Smooth muscle cell (in vitro differentiated cells): Measurements from ENCODE around the gene MSMO1. TPM values are rescaled to one million over a fixed set of nuclear protein-coding genes. Genes with fewer than 3 reads are reported as not detected.

ENCODE experiments used
- DNase-seq: peaks from one replicate; lab custom pipeline; 2025; ENCODE audit not compliant: unreplicated experiment; lab: John Stamatoyannopoulos, UW
- H2AFZ ChIP-seq: fragments of 200-600 bp; sonication (generic); 2 replicates; pipeline ENCODE4 v1.6.0; 2016; ENCODE audit warnings: antibody characterized with exemption, low read depth, mild to moderate bottlenecking
- H3F3A ChIP-seq: fragments of 200-600 bp; sonication (generic); 2 replicates; pipeline ENCODE4 v1.6.0; 2017; ENCODE audit warnings: antibody characterized with exemption, low read depth
- H3K27ac ChIP-seq: fragments of 200-600 bp; sonication (generic); 2 replicates; pipeline ENCODE4 v1.5.1; 2016; ENCODE audit warnings: low read depth, mild to moderate bottlenecking
- H3K27me3 ChIP-seq: fragments of 200-600 bp; sonication (generic); 2 replicates; pipeline ENCODE4 v1.6.1; 2016; ENCODE audit warnings: low read depth, mild to moderate bottlenecking
- H3K36me3 ChIP-seq: fragments of 200-600 bp; sonication (generic); 2 replicates; pipeline ENCODE4 v1.5.1; 2016; ENCODE audit warnings: low read depth
- H3K4me1 ChIP-seq: fragments of 200-600 bp; sonication (generic); 2 replicates; pipeline ENCODE4 v1.5.1; 2016; ENCODE audit warnings: low read depth
- H3K4me2 ChIP-seq: fragments of 200-600 bp; sonication (generic); 2 replicates; pipeline ENCODE4 v1.6.0; 2016; ENCODE audit warnings: mild to moderate bottlenecking
- H3K4me3 ChIP-seq: fragments of 200-600 bp; sonication (generic); 2 replicates; pipeline ENCODE4 v1.5.1; 2016; ENCODE audit warnings: mild to moderate bottlenecking
- H3K79me2 ChIP-seq: fragments of 200-600 bp; sonication (generic); 2 replicates; pipeline ENCODE4 v1.6.0; 2016; ENCODE audit warnings: low read depth, mild to moderate bottlenecking
- H3K9ac ChIP-seq: fragments of 200-600 bp; sonication (generic); 2 replicates; pipeline ENCODE4 v1.6.0; 2016; ENCODE audit warnings: low read depth
- H3K9me3 ChIP-seq: fragments of 200-600 bp; sonication (generic); replicated peaks from 2 replicates; pipeline ENCODE4 v1.5.1; 2016; ENCODE audit warnings: low read depth
- H4K20me1 ChIP-seq: fragments of 200-600 bp; sonication (generic); 2 replicates; pipeline ENCODE4 v1.6.0; 2016; ENCODE audit warnings: low read depth
- WGBS: methylation state at CpG from one replicate; pipeline ENCODE4 v1.1.7; 2016; ENCODE audit warnings: low lambda C conversion rate; 5-methylcytosine and 5-hydroxymethylcytosine counted together
- polyA plus RNA-seq: library from polyadenylated mRNA; unstranded; fragments of >200 nt; fragmentation: Nextera tagmentation; extraction: Ambion mirVana; gene quantifications from 2 replicates; pipeline ENCODE4 v1.2.1, GENCODE V29; 2016
- total RNA-seq: library from RNA; depleted of rRNA; stranded (reverse); fragments of >200 nt; gene quantifications from 2 replicates; pipeline ENCODE4 v1.2.3, GENCODE V29; 2014
- TF ChIP-seq, protein P1 (sequence below): fragments of 200-600 bp; sonication (generic); IDR thresholded peaks from 2 replicates; pipeline ENCODE4 v1.5.1; 2017; ENCODE audit warnings: borderline replicate concordance, mild to moderate bottlenecking, antibody characterized with exemption; ENCODE audit not compliant: insufficient read depth, poor library complexity, severe bottlenecking

MSMO1 gene
- total and polyA plus RNA-seq, 2 experiments from 2014 or later = 214 to 218 TPM

GRCh38 chr4:165345666-165346417, 18.4 kb downstream of the MSMO1 start:
- Histone ChIP-seq H4K20me1 (peaks cover 18% of the 10 kb centered on the region), H3K79me2 (no peaks in the 10 kb centered on the region), H3K36me3 (peaks cover 4% of the 10 kb centered on the region), H3K9ac (no peak overlapping the region), H3K27me3 (no peaks in the 10 kb centered on the region), H3K4me1 (no peaks in the 10 kb centered on the region), H3K4me2 (no peak overlapping the region), H3K4me3 (no peak overlapping the region), H3F3A (peaks cover 4% of the 10 kb centered on the region), H3K27ac (no peak overlapping the region), H3K9me3 (no peaks in the 10 kb centered on the region), H2AFZ (no peak overlapping the region)
- 83% methylated on average over 10 of the region's 10 CpGs for WGBS
- no peak for DNase-seq
- TF ChIP-seq, protein P1, sequence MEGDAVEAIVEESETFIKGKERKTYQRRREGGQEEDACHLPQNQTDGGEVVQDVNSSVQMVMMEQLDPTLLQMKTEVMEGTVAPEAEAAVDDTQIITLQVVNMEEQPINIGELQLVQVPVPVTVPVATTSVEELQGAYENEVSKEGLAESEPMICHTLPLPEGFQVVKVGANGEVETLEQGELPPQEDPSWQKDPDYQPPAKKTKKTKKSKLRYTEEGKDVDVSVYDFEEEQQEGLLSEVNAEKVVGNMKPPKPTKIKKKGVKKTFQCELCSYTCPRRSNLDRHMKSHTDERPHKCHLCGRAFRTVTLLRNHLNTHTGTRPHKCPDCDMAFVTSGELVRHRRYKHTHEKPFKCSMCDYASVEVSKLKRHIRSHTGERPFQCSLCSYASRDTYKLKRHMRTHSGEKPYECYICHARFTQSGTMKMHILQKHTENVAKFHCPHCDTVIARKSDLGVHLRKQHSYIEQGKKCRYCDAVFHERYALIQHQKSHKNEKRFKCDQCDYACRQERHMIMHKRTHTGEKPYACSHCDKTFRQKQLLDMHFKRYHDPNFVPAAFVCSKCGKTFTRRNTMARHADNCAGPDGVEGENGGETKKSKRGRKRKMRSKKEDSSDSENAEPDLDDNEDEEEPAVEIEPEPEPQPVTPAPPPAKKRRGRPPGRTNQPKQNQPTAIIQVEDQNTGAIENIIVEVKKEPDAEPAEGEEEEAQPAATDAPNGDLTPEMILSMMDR = no peak

- Histone ChIP-seq H3K9ac (no peak overlapping the region), H3K36me3 (no peaks in the 10 kb centered on the region), H3K9me3 (no peaks in the 10 kb centered on the region), H3F3A (no peaks in the 10 kb centered on the region), H2AFZ (no peak overlapping the region), H3K4me3 (no peak overlapping the region), H3K79me2 (no peaks in the 10 kb centered on the region), H3K27ac (no peak overlapping the region), H3K27me3 (no peaks in the 10 kb centered on the region), H3K4me2 (no peak overlapping the region), H3K4me1 (no peaks in the 10 kb centered on the region), H4K20me1 (no peaks in the 10 kb centered on the region)
- no peak for DNase-seq
- TF ChIP-seq, protein P1 = no peak
- 71% methylated on average over 3 of the region's 3 CpGs for WGBS
Measured at GRCh38 chr4:165347647-165348569, 20.4 kb downstream of the MSMO1 start.

- DNase-seq = no peak
- Histone ChIP-seq H3K4me1 (peaks cover under 1% of the 10 kb centered on the region), H3K4me3 (no peak overlapping the region), H3K36me3 (no peaks in the 10 kb centered on the region), H2AFZ (no peak overlapping the region), H3F3A (no peaks in the 10 kb centered on the region), H3K79me2 (no peaks in the 10 kb centered on the region), H3K9ac (no peak overlapping the region), H3K27me3 (no peaks in the 10 kb centered on the region), H3K4me2 (no peak overlapping the region), H3K27ac (no peak overlapping the region), H4K20me1 (no peaks in the 10 kb centered on the region), H3K9me3 (no peaks in the 10 kb centered on the region)
- TF ChIP-seq, protein P1 = no peak
- whole genome bisulfite sequencing = 72% methylated on average over 5 of the region's 5 CpGs
Measured at GRCh38 chr4:165351359-165352130, 24.1 kb downstream of the MSMO1 start.
